Breast epithelium (tissue), 3 donors: Measurements from ENCODE around the gene TES.

ENCODE experiments used
- CTCF ChIP-seq, 3 donors: fragments of 450-650 bp; IDR thresholded peaks; one replicate each; pipeline ENCODE4 v1.5.1; 2016 to 2017; ENCODE audit warnings: antibody characterized with exemption in 3 of 3, mild to moderate bottlenecking in 3 of 3, moderate library complexity in 3 of 3
- POLR2A ChIP-seq: fragments of 450-650 bp; IDR thresholded peaks from one replicate; pipeline ENCODE4 v1.6.1; 2016; ENCODE audit warnings: antibody characterized with exemption, mild to moderate bottlenecking, moderate library complexity
- POLR2AphosphoS5 ChIP-seq, 3 donors: sonication (generic); formaldehyde crosslinking; IDR thresholded peaks; one replicate each; pipeline ENCODE4 v1.6.1; 2017; ENCODE audit warnings: antibody characterized with exemption in 3 of 3

- TF ChIP-seq CTCF (IDR thresholded peaks at IDR 0.05), result no peak
- TF ChIP-seq POLR2AphosphoS5 (IDR thresholded peaks at IDR 0.05), result no peak
- no peak for TF ChIP-seq POLR2A
Measured at GRCh38 chr7:116228241-116228640, 17.9 kb downstream of the TES start.
